Gastrocnemius medialis (tissue), 4 donors: Measurements from ENCODE around the gene TEX48.

Experiments
- CTCF ChIP-seq, 5 experiments: fragments of 450-650 bp in 3 of 5; fragments of 200-600 bp in 2 of 5; sonication (generic) in 2 of 5; IDR thresholded peaks in 4 of 5; conservative IDR thresholded peaks in 1 of 5; 1 replicate in 4 of 5; 2 replicates in 1 of 5; pipeline ENCODE4 v1.5.1; 2016 to 2019; ENCODE audit warnings: antibody characterized with exemption in 5 of 5, mild to moderate bottlenecking in 3 of 5, moderate library complexity in 3 of 5
- POLR2A ChIP-seq, 2 donors: fragments of 450-650 bp; IDR thresholded peaks; one replicate each; pipeline ENCODE4 v1.6.1; 2017; ENCODE audit warnings: antibody characterized with exemption in 2 of 2, mild to moderate bottlenecking in 2 of 2, moderate library complexity in 2 of 2

GRCh38 chr9:114629563-114630090, 52.4 kb downstream of the TEX48 start:
- TF ChIP-seq CTCF (IDR thresholded peaks at IDR 0.05 in 4 of 5, conservative IDR thresholded peaks at IDR 0.05 in 1 of 5) (no peak), POLR2A (IDR thresholded peaks at IDR 0.05) (no peak)
